ENCODE results near the gene OOSP2. TPM values are rescaled to one million over a fixed set of nuclear protein-coding genes. Genes with fewer than 3 reads are reported as not detected.

OOSP2 gene
- total and polyA plus RNA-seq, 2 of the 4 experiments (the other 2 are of a cell fraction) = not detected

- Histone ChIP-seq H2AK9ac (replicated peaks; ENCODE audit: low read depth, low read length, poor library complexity) (no peak overlapping the region), H4K91ac (ENCODE audit: insufficient read depth, low read depth, low read length) (no peak overlapping the region), H2AK5ac (ENCODE audit: low read depth, low read length) (no peak overlapping the region), H3K23ac (ENCODE audit: low read depth, low read length) (no peak overlapping the region), H3K4ac (ENCODE audit: low read depth, low read length) (no peak overlapping the region), H3K18ac (ENCODE audit: low read depth, low read length) (no peak overlapping the region), H4K20me1 (ENCODE audit: insufficient read depth, low read length) (no peaks in the 10 kb centered on the region), H3K4me3 (ENCODE audit: insufficient read depth, low read depth, low read length) (no peak overlapping the region), H3K27ac (ENCODE audit: insufficient read depth, low read length) (no peak overlapping the region), H2BK15ac (ENCODE audit: low read depth, low read length) (no peak overlapping the region), H2BK20ac (ENCODE audit: low read depth, low read length) (no peak overlapping the region), H4K5ac (ENCODE audit: low read depth, low read length) (no peak overlapping the region), H3K56ac (ENCODE audit: extremely low read depth, insufficient read depth, low read length) (no peak overlapping the region), H3K36me3 (ENCODE audit: control insufficient read depth, insufficient read depth, low read length) (no peaks in the 10 kb centered on the region), H3K9ac (ENCODE audit: low read depth, low read length) (no peak overlapping the region), H2AFZ (replicated peaks; ENCODE audit: low read length, poor library complexity) (no peak overlapping the region), H3K4me1 (ENCODE audit: control insufficient read depth, insufficient read depth, low read length) (no peaks in the 10 kb centered on the region), H3K79me1 (ENCODE audit: low read depth in 1 of 2, low read length in 2 of 2) (no peaks in the 10 kb centered on the region), H3K4me2 (ENCODE audit: low read depth, low read length) (no peak overlapping the region), H4K8ac (ENCODE audit: low read depth in 2 of 2, low read length in 2 of 2) (no peak overlapping the region), H2BK5ac (ENCODE audit: low read depth, low read length, poor library complexity, severe bottlenecking) (no peak overlapping the region), H3K14ac (replicated peaks; ENCODE audit: low read depth, low read length) (no peak overlapping the region), H3K27me3 (ENCODE audit: control insufficient read depth, insufficient read depth, low read length) (no peaks in the 10 kb centered on the region), H3K9me1 (ENCODE audit: insufficient read depth, low read length) (no peaks in the 10 kb centered on the region), H2BK120ac (ENCODE audit: low read depth, low read length) (no peak overlapping the region), H3K9me3 (ENCODE audit: control insufficient read depth, insufficient read depth, low read length) (no peaks in the 10 kb centered on the region; the same call in 1 of the 2 replicates)
- dilution Hi-C loops (cut with HindIII; ENCODE audit: low sequenced_read_pairs, unreplicated experiment) = no loop called here
- ChIA-PET POLR2A (ENCODE audit: unreplicated experiment) (no interaction called here), CTCF (no interaction called here)
- DNase-seq (no peak), ATAC-seq (ENCODE audit: low read depth) (no peak)
- no CpG with 5 or more reads among the region's 1 CpG for WGBS, 2 experiments (ENCODE audit: extremely low coverage in 2 of 2, insufficient read length in 1 of 2)
- no peak for TF ChIP-seq MAFK (IDR thresholded peaks at IDR 0.05; ENCODE audit: low read depth, low read length)
- TF ChIP-seq NFE2L2 (IDR thresholded peaks at IDR 0.05; ENCODE audit: low read depth, low read length) = no peak
- TF ChIP-seq ELK1 (IDR thresholded peaks at IDR 0.05; ENCODE audit: borderline replicate concordance, low read depth, low read length) = no peak
- TF ChIP-seq RCOR1 (IDR thresholded peaks at IDR 0.05; ENCODE audit: insufficient replicate concordance, low read length) = no peak
- TF ChIP-seq SMC3 (IDR thresholded peaks at IDR 0.05; ENCODE audit: low read depth, low read length) = no peak
- no peak for TF ChIP-seq USF2 (IDR thresholded peaks at IDR 0.05; ENCODE audit: low read depth, low read length)
- TF ChIP-seq CHD1 (IDR thresholded peaks at IDR 0.05; ENCODE audit: low read depth, low read length) = no peak
- TF ChIP-seq RFX5 (IDR thresholded peaks at IDR 0.05; ENCODE audit: low read depth, low read length) = no peak
- no peak for TF ChIP-seq MAZ (IDR thresholded peaks at IDR 0.05; ENCODE audit: borderline replicate concordance, low read depth, low read length)
- TF ChIP-seq FOS (IDR thresholded peaks at IDR 0.05; ENCODE audit: low read depth, low read length) = no peak
- TF ChIP-seq POLR2A (IDR thresholded peaks at IDR 0.05; ENCODE audit: low read depth, low read length) = no peak
- no peak for TF ChIP-seq BHLHE40 (IDR thresholded peaks at IDR 0.05; ENCODE audit: low read depth, low read length)
- TF ChIP-seq MXI1 (IDR thresholded peaks at IDR 0.05; ENCODE audit: borderline replicate concordance, low read depth, low read length) = no peak
- no peak for TF ChIP-seq RAD21 (IDR thresholded peaks at IDR 0.05; ENCODE audit: low read length)
- intact Hi-C loops (cut with micrococcal nuclease) = no loop called here
- BruUV-seq (replicated peaks) = no TSS peak
- in situ Hi-C loops (cut with MboI; ENCODE audit: low sequenced_read_pairs) = no loop called here
Measured at GRCh38 chr11:59990421-59990820, 49.8 kb upstream of the OOSP2 start.
